Ishikawa (cell line): ENCODE results near the gene TBCEL.

Experiments
- CEBPB ChIP-seq: IDR thresholded peaks from 2 replicates; pipeline ENCODE4 v1.6.1; 2012
- EGR1 ChIP-seq: IDR thresholded peaks from 2 replicates; pipeline ENCODE4 v1.6.1; 2012
- EP300 ChIP-seq: IDR thresholded peaks from 2 replicates; pipeline ENCODE4 v1.6.1; 2012; ENCODE audit warnings: borderline replicate concordance
- RAD21 ChIP-seq: IDR thresholded peaks from 2 replicates; pipeline ENCODE4 v1.6.1; 2012; ENCODE audit warnings: low read depth
- TCF12 ChIP-seq: IDR thresholded peaks from 2 replicates; pipeline ENCODE4 v1.6.1; 2012; ENCODE audit warnings: low read depth
- TEAD4 ChIP-seq: IDR thresholded peaks from 2 replicates; pipeline ENCODE4 v1.6.1; 2012
- YY1 ChIP-seq: IDR thresholded peaks from 2 replicates; pipeline ENCODE4 v1.6.1; 2012; ENCODE audit warnings: low read depth
- TF ChIP-seq, protein P1 (sequence below): IDR thresholded peaks from 2 replicates; pipeline ENCODE4 v1.6.1; 2012

DNA sequence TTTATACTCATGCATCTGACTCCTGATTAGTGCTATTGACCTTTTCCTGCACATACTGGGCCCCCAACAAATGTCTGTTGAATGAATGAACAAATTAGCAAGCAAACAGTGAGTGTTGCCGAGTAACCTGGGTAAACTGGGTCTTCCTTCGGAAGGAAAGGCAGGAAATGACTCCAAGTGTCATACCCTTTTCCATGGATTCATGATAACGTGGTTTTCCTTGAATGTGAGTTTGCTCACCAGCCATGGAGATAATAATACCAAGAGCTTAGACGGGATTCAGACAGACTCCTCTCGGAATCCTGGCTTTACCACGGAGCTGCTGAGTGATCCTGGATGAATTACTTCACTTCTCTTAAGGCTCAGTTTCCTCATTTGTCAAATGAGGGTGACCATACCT is 93.9 kb downstream of the TBCEL start:
- TF ChIP-seq, protein P1, sequence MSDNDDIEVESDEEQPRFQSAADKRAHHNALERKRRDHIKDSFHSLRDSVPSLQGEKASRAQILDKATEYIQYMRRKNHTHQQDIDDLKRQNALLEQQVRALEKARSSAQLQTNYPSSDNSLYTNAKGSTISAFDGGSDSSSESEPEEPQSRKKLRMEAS, result no peak
- TF ChIP-seq EGR1, result no peak
- no peak for TF ChIP-seq TCF12
- no peak for TF ChIP-seq EP300
- no peak for TF ChIP-seq RAD21
- TF ChIP-seq YY1, result no peak
- no peak for TF ChIP-seq CEBPB
- TF ChIP-seq TEAD4, result no peak
